IMR-90 (cell line): ENCODE measurements around the gene GRAMD2B. TPM values are rescaled to one million over a fixed set of nuclear protein-coding genes. Genes with fewer than 3 reads are reported as not detected.

Experiments
- ATAC-seq: fragments of 200-7000 bp; cut with Tn5 transposase; 2 replicates; pipeline ENCODE4 v1.9.1; 2020; ENCODE audit warnings: low read depth, mild to moderate bottlenecking, moderate library complexity
- BruUV-seq: library from RNA; stranded (reverse); fragments of 400-500 nt; replicated peaks from 2 replicates; lab custom pipeline; 2021; lab: Mats Ljungman, UMichigan
- CTCF ChIA-PET: fragments of 300-600 bp; formaldehyde crosslinking; extraction: SDS; loops from one replicate; lab custom pipeline; 2021; ENCODE audit warnings: antibody characterized with exemption; lab: Yijun Ruan, JAX
- POLR2A ChIA-PET: fragments of 300-600 bp; sonication (Branson Sonifier 250); formaldehyde crosslinking; loops from one replicate; lab custom pipeline; 2022; ENCODE audit warnings: antibody characterized with exemption; ENCODE audit not compliant: unreplicated experiment; lab: Charles Lee
- DNase-seq: peaks from one replicate; pipeline ENCODE4 v3.0.0; 2013
- H2AFZ ChIP-seq: replicated peaks from 2 replicates; pipeline ENCODE3; 2013; ENCODE audit warnings: low read length, mild to moderate bottlenecking; ENCODE audit not compliant: poor library complexity
- H2AK5ac ChIP-seq: 2 replicates; pipeline ENCODE4 v1.6.1; 2013; ENCODE audit warnings: low read depth, low read length, inconsistent platforms
- H2AK9ac ChIP-seq: replicated peaks from 2 replicates; pipeline ENCODE3; 2013; ENCODE audit warnings: mild to moderate bottlenecking, low read depth, low read length, moderate library complexity; ENCODE audit not compliant: poor library complexity
- H2BK120ac ChIP-seq: 2 replicates; pipeline ENCODE4 v1.6.1; 2013; ENCODE audit warnings: low read depth, low read length, inconsistent platforms
- H2BK15ac ChIP-seq: 3 replicates; pipeline ENCODE4 v1.6.1; 2013; ENCODE audit warnings: low read depth, low read length, inconsistent platforms
- H2BK20ac ChIP-seq: 2 replicates; pipeline ENCODE4 v1.6.1; 2013; ENCODE audit warnings: low read depth, mild to moderate bottlenecking, inconsistent platforms, low read length, moderate library complexity
- H2BK5ac ChIP-seq: 2 replicates; pipeline ENCODE4 v1.6.1; 2013; ENCODE audit warnings: mild to moderate bottlenecking, low read depth, low read length, inconsistent platforms; ENCODE audit not compliant: poor library complexity, severe bottlenecking
- H3K14ac ChIP-seq: replicated peaks from 2 replicates; pipeline ENCODE4 v1.6.1; 2013; ENCODE audit warnings: low read depth, low read length, inconsistent platforms
- H3K18ac ChIP-seq: 2 replicates; pipeline ENCODE4 v1.6.1; 2013; ENCODE audit warnings: low read depth, low read length, control low read depth
- H3K23ac ChIP-seq: 2 replicates; pipeline ENCODE4 v1.6.1; 2013; ENCODE audit warnings: low read depth, low read length, inconsistent platforms
- H3K27ac ChIP-seq: 2 replicates; pipeline ENCODE4 v1.5.1; 2013; ENCODE audit warnings: mild to moderate bottlenecking, control low read depth, low read length; ENCODE audit not compliant: insufficient read depth
- H3K27me3 ChIP-seq: 2 replicates; pipeline ENCODE4 v1.6.1; 2013; ENCODE audit warnings: low read length; ENCODE audit not compliant: control insufficient read depth, insufficient read depth
- H3K36me3 ChIP-seq: 2 replicates; pipeline ENCODE4 v1.6.1; 2013; ENCODE audit warnings: low read length, mixed read lengths; ENCODE audit not compliant: control insufficient read depth, insufficient read depth
- H3K4ac ChIP-seq: 2 replicates; pipeline ENCODE4 v1.6.1; 2013; ENCODE audit warnings: low read depth, low read length, inconsistent platforms
- H3K4me1 ChIP-seq: 2 replicates; pipeline ENCODE4 v1.6.1; 2013; ENCODE audit warnings: low read length, mixed read lengths; ENCODE audit not compliant: control insufficient read depth, insufficient read depth
- H3K4me2 ChIP-seq: 2 replicates; pipeline ENCODE4 v1.6.1; 2013; ENCODE audit warnings: low read depth, mild to moderate bottlenecking, control low read depth, low read length, moderate library complexity
- H3K4me3 ChIP-seq: 2 replicates; pipeline ENCODE4 v1.5.1; 2013; ENCODE audit warnings: low read depth, mild to moderate bottlenecking, control low read depth, low read length, moderate library complexity; ENCODE audit not compliant: insufficient read depth
- H3K56ac ChIP-seq: 2 replicates; pipeline ENCODE4 v1.6.1; 2013; ENCODE audit warnings: low read length, inconsistent platforms; ENCODE audit not compliant: insufficient read depth; ENCODE audit errors: extremely low read depth
- H3K79me1 ChIP-seq, 2 experiments: 2 replicates each; pipeline ENCODE4 v1.6.1; 2013; ENCODE audit warnings: low read length in 2 of 2, inconsistent platforms in 1 of 2, low read depth in 1 of 2
- H3K9ac ChIP-seq: 2 replicates; pipeline ENCODE4 v1.6.1; 2013; ENCODE audit warnings: low read depth, low read length, control low read depth
- H3K9me1 ChIP-seq: 2 replicates; pipeline ENCODE4 v1.6.1; 2013; ENCODE audit warnings: low read length, inconsistent platforms; ENCODE audit not compliant: insufficient read depth
- H3K9me3 ChIP-seq: 2 replicates; pipeline ENCODE4 v1.6.1; 2013; ENCODE audit warnings: low read length; ENCODE audit not compliant: control insufficient read depth, insufficient read depth
- H4K20me1 ChIP-seq: 2 replicates; pipeline ENCODE4 v1.6.1; 2013; ENCODE audit warnings: low read length, inconsistent platforms; ENCODE audit not compliant: insufficient read depth
- H4K5ac ChIP-seq: 2 replicates; pipeline ENCODE4 v1.6.1; 2013; ENCODE audit warnings: mild to moderate bottlenecking, low read depth, low read length, control low read depth
- H4K8ac ChIP-seq, 2 experiments: 2 replicates each; pipeline ENCODE4 v1.6.1; 2013; ENCODE audit warnings: low read depth in 2 of 2, low read length in 2 of 2, control low read depth in 1 of 2, inconsistent platforms in 1 of 2
- H4K91ac ChIP-seq: 2 replicates; pipeline ENCODE4 v1.6.1; 2013; ENCODE audit warnings: low read depth, low read length, inconsistent platforms; ENCODE audit not compliant: insufficient read depth
- USF2 ChIP-seq: fragments of 150-350 bp; IDR thresholded peaks from 2 replicates; pipeline ENCODE4 v1.6.1; 2017; ENCODE audit warnings: mild to moderate bottlenecking, antibody characterized with exemption, low read length, low read depth
- dilution Hi-C: fragments of 300-500 bp; cut with HindIII; formaldehyde crosslinking; loops from one replicate; pipeline ENCODE4 v1.14.3; 2018; ENCODE audit warnings: low sequenced_read_pairs; ENCODE audit not compliant: unreplicated experiment
- in situ Hi-C: fragments of 300-500 bp; cut with MboI; formaldehyde crosslinking; loops from 3 replicates; pipeline ENCODE4 v1.14.3; 2019; ENCODE audit warnings: low sequenced_read_pairs, inconsistent platforms, mixed read lengths
- intact Hi-C: fragments of 100-400 bp; cut with micrococcal nuclease; formaldehyde crosslinking; loops from 2 replicates; pipeline ENCODE4 v1.10.0; 2022
- polyA plus RNA-seq, 3 experiments: library from polyadenylated mRNA; depleted of rRNA; stranded (reverse); fragments of >200 nt; gene quantifications; 2 replicates each; pipeline ENCODE4 v1.2.3, GENCODE V29; 2012; ENCODE audit warnings: low replicate concordance in 1 of 3
- total RNA-seq: library from RNA; depleted of rRNA; stranded (reverse); fragments of >200 nt; gene quantifications from 2 replicates; pipeline ENCODE4 v1.2.3, GENCODE V29; 2012

Gene GRAMD2B
- total and polyA plus RNA-seq, 2 of the 4 experiments (the other 2 are of a cell fraction): 13.9 to 20.3 TPM

- Histone ChIP-seq H4K20me1 (no peaks in the 10 kb centered on the region), H3K4me2 (no peak overlapping the region), H3K4me3 (no peak overlapping the region), H4K5ac (no peak overlapping the region), H3K9me3 (no peaks in the 10 kb centered on the region), H4K8ac (no peak overlapping the region), H3K23ac (no peak overlapping the region), H2AK9ac (no peak overlapping the region), H3K4ac (no peak overlapping the region), H3K36me3 (no peaks in the 10 kb centered on the region), H3K56ac (no peak overlapping the region), H2BK5ac (no peak overlapping the region), H2BK15ac (no peak overlapping the region), H3K79me1 (no peaks in the 10 kb centered on the region), H2BK120ac (no peak overlapping the region), H3K14ac (no peak overlapping the region), H4K91ac (no peak overlapping the region), H3K9ac (no peak overlapping the region), H3K27me3 (no peaks in the 10 kb centered on the region), H3K27ac (no peak overlapping the region), H2AK5ac (no peak overlapping the region), H2AFZ (no peak overlapping the region), H3K18ac (no peak overlapping the region), H3K9me1 (0 out of 2 replicates have a peak, but pooled peaks cover 5% of the 10 kb centered on the region), H2BK20ac (no peak overlapping the region), H3K4me1 (peaks cover 10% of the 10 kb centered on the region)
- ATAC-seq: no peak
- BruUV-seq: no TSS peak
- ChIA-PET POLR2A (interaction anchor here (0.6 kb wide), 1 partner anchor 88 kb away, joined by 12 read pairs; no protein-coding TSS in a partner anchor), CTCF (interaction anchor here (0.5 to 1.1 kb wide), 2 partner anchors 15 to 759 kb away, joined by 4 to 5 read pairs; no protein-coding TSS in a partner anchor)
- dilution Hi-C loops (no loop called here), in situ Hi-C loops (no loop called here), intact Hi-C loops (no loop called here)
- no peak for TF ChIP-seq USF2
- DNase-seq: no peak
Measured at GRCh38 chr5:126515337-126515736, 92.1 kb downstream of the GRAMD2B start.
